Upper lobe of right lung (tissue), 1 donor: Measurements from ENCODE around the gene SMAD1. TPM values are rescaled to one million over a fixed set of nuclear protein-coding genes. Genes with fewer than 3 reads are reported as not detected.
"Not testable (repeated sequence)": the region's sequence is repeated elsewhere in the genome, so short reads cannot be mapped to it uniquely, and the experiment has no call there.

Experiments used
- ATAC-seq: fragments of 200-7000 bp; cut with Tn5 transposase; one replicate; pipeline ENCODE4 v1.9.1; 2020; ENCODE audit warnings: mild to moderate bottlenecking, moderate library complexity
- DNase-seq: peaks from one replicate; pipeline ENCODE4 v3.0.0-alpha.2; 2020
- H3K27ac ChIP-seq: fragments of 200-600 bp; one replicate; pipeline ENCODE4 v1.8.0; 2022
- H3K27me3 ChIP-seq: fragments of 200-600 bp; one replicate; pipeline ENCODE4 v1.8.0; 2022; ENCODE audit warnings: mild to moderate bottlenecking
- H3K36me3 ChIP-seq: fragments of 200-600 bp; one replicate; pipeline ENCODE4 v1.8.0; 2022
- H3K4me1 ChIP-seq: fragments of 200-600 bp; one replicate; pipeline ENCODE4 v1.8.0; 2022
- H3K4me3 ChIP-seq: fragments of 200-600 bp; one replicate; pipeline ENCODE4 v1.8.0; 2022; ENCODE audit warnings: mild to moderate bottlenecking
- H3K9me3 ChIP-seq: fragments of 200-600 bp; one replicate; pipeline ENCODE4 v1.8.0; 2022
- CTCF ChIP-seq: fragments of 200-600 bp; IDR thresholded peaks from one replicate; pipeline ENCODE4 v1.8.0; 2022; ENCODE audit warnings: antibody characterized with exemption
- intact Hi-C: fragments of 100-400 bp; cut with DNase I; formaldehyde crosslinking; loops from one replicate; pipeline ENCODE4 v1.11.0; 2022
- total RNA-seq: library from RNA; stranded (reverse); fragmentation: NEBNext Ultra II Directional; extraction: Animal tissue kit (Norgen Biotek cat#: 25700); gene quantifications from one replicate; pipeline ENCODE4 v1.2.1, GENCODE V29; 2021
- donor health status: DM: no; HTN: yes; CAD: no; lungs with severe emphysema.

Gene SMAD1
- total RNA-seq, 1 donor from 2014 or later = 23.9 TPM

GRCh38 chr4:145566086-145566708 lies 84.5 kb downstream of the SMAD1 start:
- peak; percentile 24 for ATAC-seq
- no peak overlapping the region for H3K27ac ChIP-seq

GRCh38 chr4:145566768-145567167 lies 85.1 kb downstream of the SMAD1 start:
- TF ChIP-seq CTCF = no peak
- intact Hi-C loops = no loop called here
- Histone ChIP-seq H3K27me3 (no peaks in the 10 kb centered on the region), H3K27ac (no peak overlapping the region), H3K4me1 (no peaks in the 10 kb centered on the region), H3K4me3 (no peak overlapping the region), H3K9me3 (no peaks in the 10 kb centered on the region), H3K36me3 (no peaks in the 10 kb centered on the region)
- DNase-seq (no peak), ATAC-seq (no peak)

More at GRCh38 chr4:145566086-145566708, 84.5 kb downstream of the SMAD1 start:
- Histone ChIP-seq H3K4me3 (no peak overlapping the region), H3K4me1 (no peaks in the 10 kb centered on the region), H3K9me3 (no peaks in the 10 kb centered on the region), H3K27me3 (no peaks in the 10 kb centered on the region), H3K36me3 (no peaks in the 10 kb centered on the region)
- TF ChIP-seq CTCF = no peak
- DNase-seq = no peak
- intact Hi-C loops = no loop called here

GRCh38 chr4:145567516-145567915 lies 85.9 kb downstream of the SMAD1 start:
- Histone ChIP-seq H3K4me3 (no peak overlapping the region), H3K27me3 (no peaks in the 10 kb centered on the region), H3K36me3 (no peaks in the 10 kb centered on the region), H3K27ac (no peak overlapping the region), H3K9me3 (no peaks in the 10 kb centered on the region), H3K4me1 (no peaks in the 10 kb centered on the region)
- intact Hi-C loops = no loop called here
- ATAC-seq = no peak
- no peak for DNase-seq
- no peak for TF ChIP-seq CTCF

DNA sequence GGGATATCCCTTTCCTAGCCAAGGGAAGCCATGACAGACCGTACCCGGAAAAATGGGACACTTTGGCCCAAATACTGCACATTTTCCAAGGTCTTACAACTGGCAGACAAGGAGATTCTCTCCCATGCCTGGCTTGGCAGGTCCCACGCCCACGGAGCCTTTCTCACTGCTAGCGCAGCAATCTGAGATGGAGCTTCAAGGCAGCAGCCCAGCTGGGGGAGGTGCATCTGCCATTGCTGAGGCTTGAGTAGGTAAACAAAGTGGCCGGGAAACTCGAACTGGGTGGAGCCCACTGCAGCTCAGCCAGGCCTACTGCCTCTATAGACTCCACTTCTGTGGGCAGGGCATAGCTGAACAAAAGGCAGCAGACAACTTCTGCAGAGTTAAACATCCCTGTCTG lies 92.9 kb downstream of the SMAD1 start:
- intact Hi-C loops, H3K9me3 ChIP-seq, ATAC-seq, DNase-seq, H3K4me3 ChIP-seq, H3K27ac ChIP-seq, H3K4me1 ChIP-seq, H3K36me3 ChIP-seq, H3K27me3 ChIP-seq: not testable (repeated sequence)

- ATAC-seq = no peak
- Histone ChIP-seq H3K36me3 (no peaks in the 10 kb centered on the region), H3K4me1 (no peaks in the 10 kb centered on the region), H3K4me3 (no peak overlapping the region), H3K27me3 (no peaks in the 10 kb centered on the region), H3K27ac (no peak overlapping the region), H3K9me3 (no peaks in the 10 kb centered on the region)
- intact Hi-C loops = no loop called here
- TF ChIP-seq CTCF = no peak
- no peak for DNase-seq
These were observed 99.3 kb downstream of the SMAD1 start for GRCh38 chr4:145580906-145581305.

- Histone ChIP-seq H3K27me3 (no peaks in the 10 kb centered on the region), H3K4me3 (no peak overlapping the region), H3K9me3 (no peaks in the 10 kb centered on the region), H3K27ac (no peak overlapping the region), H3K4me1 (no peaks in the 10 kb centered on the region), H3K36me3 (no peaks in the 10 kb centered on the region)
- ATAC-seq (no peak), DNase-seq (no peak)
- intact Hi-C loops = no loop called here
- TF ChIP-seq CTCF = no peak
These were observed 101.8 kb downstream of the SMAD1 start for GRCh38 chr4:145583191-145584055.
